SU-DHL-6 (cell line): Measurements from ENCODE around the gene IGF2BP2.

Source experiments
- EZH2phosphoT487 ChIP-seq: fragments of 200-600 bp; sonication (generic), shearing (Covaris generic); conservative IDR thresholded peaks from 2 replicates; pipeline ENCODE4 v1.6.1; 2018; ENCODE audit warnings: mild to moderate bottlenecking, antibody characterized with exemption, low read length, moderate library complexity, mixed read lengths
- TF ChIP-seq, protein P1 (sequence below): fragments of 200-600 bp; sonication (generic); IDR thresholded peaks from one replicate; pipeline ENCODE4 v1.5.1; 2017; ENCODE audit warnings: antibody characterized with exemption, mild to moderate bottlenecking, low read length, moderate library complexity; ENCODE audit not compliant: insufficient read depth, poor library complexity, severe bottlenecking

DNA sequence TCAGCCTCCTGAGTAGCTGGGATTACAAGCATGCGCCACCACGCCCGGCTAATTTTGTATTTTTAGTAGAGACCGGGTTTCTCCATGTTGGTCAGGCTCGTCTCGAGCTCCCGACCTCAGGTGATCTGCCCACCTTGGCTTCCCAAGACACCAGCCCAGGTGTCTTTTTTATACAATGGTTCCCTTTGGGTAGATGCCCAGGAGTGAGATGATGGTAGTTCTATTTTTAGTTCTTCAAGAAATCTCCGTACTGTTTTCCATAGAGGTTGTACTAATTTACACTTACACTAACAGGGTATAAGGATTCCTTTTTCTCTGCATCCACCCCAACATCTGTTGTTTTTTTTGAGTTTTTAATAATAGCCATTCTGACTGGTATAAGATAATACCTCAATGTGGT lies 94.3 kb downstream of the IGF2BP2 start:
- TF ChIP-seq, protein P1, sequence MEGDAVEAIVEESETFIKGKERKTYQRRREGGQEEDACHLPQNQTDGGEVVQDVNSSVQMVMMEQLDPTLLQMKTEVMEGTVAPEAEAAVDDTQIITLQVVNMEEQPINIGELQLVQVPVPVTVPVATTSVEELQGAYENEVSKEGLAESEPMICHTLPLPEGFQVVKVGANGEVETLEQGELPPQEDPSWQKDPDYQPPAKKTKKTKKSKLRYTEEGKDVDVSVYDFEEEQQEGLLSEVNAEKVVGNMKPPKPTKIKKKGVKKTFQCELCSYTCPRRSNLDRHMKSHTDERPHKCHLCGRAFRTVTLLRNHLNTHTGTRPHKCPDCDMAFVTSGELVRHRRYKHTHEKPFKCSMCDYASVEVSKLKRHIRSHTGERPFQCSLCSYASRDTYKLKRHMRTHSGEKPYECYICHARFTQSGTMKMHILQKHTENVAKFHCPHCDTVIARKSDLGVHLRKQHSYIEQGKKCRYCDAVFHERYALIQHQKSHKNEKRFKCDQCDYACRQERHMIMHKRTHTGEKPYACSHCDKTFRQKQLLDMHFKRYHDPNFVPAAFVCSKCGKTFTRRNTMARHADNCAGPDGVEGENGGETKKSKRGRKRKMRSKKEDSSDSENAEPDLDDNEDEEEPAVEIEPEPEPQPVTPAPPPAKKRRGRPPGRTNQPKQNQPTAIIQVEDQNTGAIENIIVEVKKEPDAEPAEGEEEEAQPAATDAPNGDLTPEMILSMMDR, result no peak
- no peak for TF ChIP-seq EZH2phosphoT487
